Testis (tissue), 2 donors: ENCODE data around the gene MAGOHB.

Experiments
- CTCF ChIP-seq, 3 experiments: fragments of 450-650 bp in 2 of 3; fragments of 200-600 bp in 1 of 3; sonication (generic) in 1 of 3; IDR thresholded peaks; one replicate each; pipeline ENCODE4 v1.5.1; 2016 to 2019; ENCODE audit warnings: antibody characterized with exemption in 3 of 3, mild to moderate bottlenecking in 2 of 3, moderate library complexity in 1 of 3
- POLR2A ChIP-seq: fragments of 450-650 bp; IDR thresholded peaks from one replicate; pipeline ENCODE4 v1.6.1; 2017; ENCODE audit warnings: antibody characterized with exemption, mild to moderate bottlenecking, moderate library complexity

GRCh38 chr12:10601860-10602259 is 11.5 kb downstream of the MAGOHB start:
- TF ChIP-seq CTCF (IDR thresholded peaks at IDR 0.05): no peak
- no peak for TF ChIP-seq POLR2A
